Measurements from ENCODE around the gene ABCF1. TPM values are rescaled to one million over a fixed set of nuclear protein-coding genes. Genes with fewer than 3 reads are reported as not detected.

The ABCF1 gene
- total RNA-seq, 1 experiment from 2014 or later: 73.7 TPM

DNA sequence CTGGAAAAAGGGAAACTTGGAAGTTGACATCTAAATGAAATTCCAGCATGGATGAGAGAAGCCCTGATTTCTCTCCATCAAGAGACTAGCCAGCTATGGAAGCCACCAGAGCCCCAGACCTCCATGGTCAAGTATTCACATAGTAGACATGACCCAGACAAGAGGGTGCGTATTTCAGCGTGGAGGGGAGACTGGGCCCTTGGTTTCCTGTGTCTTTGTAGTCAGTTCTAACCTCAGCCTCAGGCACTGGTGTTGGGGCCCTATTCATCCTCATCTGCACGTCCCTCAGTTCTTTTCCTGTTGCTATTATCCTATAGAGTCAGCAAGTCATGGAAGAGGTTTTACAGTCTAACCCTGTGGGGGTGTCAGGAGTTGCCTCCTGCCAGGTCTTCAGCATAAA lies 27.4 kb upstream of the ABCF1 start:
- Histone ChIP-seq H4K20me1 (ENCODE audit: insufficient read depth) (no peaks in the 10 kb centered on the region), H3K27me3 (ENCODE audit: insufficient read depth, low read depth) (no peaks in the 10 kb centered on the region)
- CTCF ChIA-PET: interaction anchor here (1.5 kb wide), 1 partner anchor 62 kb away, joined by 13 read pairs; no protein-coding TSS in a partner anchor

DNA sequence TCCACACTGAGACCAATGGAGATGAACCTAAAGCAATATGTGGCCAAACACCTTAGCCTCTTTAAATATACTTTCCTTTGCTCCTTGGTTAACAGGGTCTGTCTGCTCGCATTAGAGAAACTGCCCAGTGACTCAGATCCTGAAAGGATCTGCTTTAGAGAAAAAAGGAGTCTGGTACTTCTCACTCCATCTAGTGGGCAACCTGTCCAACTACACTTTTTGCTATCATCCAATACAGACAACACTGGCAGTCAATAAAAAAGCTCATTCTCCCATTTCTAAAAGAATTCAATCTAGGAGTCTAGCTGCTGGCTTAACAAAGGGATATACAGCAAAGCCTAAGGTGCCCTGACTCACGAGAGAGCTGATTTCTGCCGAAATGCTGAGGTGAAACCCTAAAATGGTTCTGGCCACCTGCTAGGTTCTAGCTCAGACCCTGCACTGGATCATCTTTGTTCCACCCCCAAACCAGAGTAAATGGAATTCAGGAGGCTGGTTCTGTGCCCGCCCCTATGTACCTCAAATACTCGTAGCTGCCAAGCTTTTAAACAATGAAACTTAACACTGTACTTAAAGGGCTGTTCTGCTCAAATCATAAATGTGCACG lies 26.5 kb upstream of the ABCF1 start:
- intact Hi-C loops (cut with micrococcal nuclease; ENCODE audit: unreplicated experiment): loop anchor here (1.0 to 5.0 kb wide), 4 partner anchors 61 to 543 kb away; no protein-coding TSS in a partner anchor
- no peak overlapping the region for H3K4me3 ChIP-seq
- TF ChIP-seq EZH2 (IDR thresholded peaks at IDR 0.05; ENCODE audit: low read depth): no peak
- TF ChIP-seq, protein P1, sequence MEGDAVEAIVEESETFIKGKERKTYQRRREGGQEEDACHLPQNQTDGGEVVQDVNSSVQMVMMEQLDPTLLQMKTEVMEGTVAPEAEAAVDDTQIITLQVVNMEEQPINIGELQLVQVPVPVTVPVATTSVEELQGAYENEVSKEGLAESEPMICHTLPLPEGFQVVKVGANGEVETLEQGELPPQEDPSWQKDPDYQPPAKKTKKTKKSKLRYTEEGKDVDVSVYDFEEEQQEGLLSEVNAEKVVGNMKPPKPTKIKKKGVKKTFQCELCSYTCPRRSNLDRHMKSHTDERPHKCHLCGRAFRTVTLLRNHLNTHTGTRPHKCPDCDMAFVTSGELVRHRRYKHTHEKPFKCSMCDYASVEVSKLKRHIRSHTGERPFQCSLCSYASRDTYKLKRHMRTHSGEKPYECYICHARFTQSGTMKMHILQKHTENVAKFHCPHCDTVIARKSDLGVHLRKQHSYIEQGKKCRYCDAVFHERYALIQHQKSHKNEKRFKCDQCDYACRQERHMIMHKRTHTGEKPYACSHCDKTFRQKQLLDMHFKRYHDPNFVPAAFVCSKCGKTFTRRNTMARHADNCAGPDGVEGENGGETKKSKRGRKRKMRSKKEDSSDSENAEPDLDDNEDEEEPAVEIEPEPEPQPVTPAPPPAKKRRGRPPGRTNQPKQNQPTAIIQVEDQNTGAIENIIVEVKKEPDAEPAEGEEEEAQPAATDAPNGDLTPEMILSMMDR (conservative IDR thresholded peaks at IDR 0.05): peak; percentile 88
- no peak overlapping the region for H3K4me2 ChIP-seq
- no peaks in the 10 kb centered on the region for H3K9me3 ChIP-seq (ENCODE audit: insufficient read depth, low read depth)
- peaks cover 9% of the 10 kb centered on the region for H3F3A ChIP-seq (ENCODE audit: insufficient read depth, low read depth)
- H4K20me1 ChIP-seq (ENCODE audit: insufficient read depth): no peaks in the 10 kb centered on the region
- no peak overlapping the region for H2AFZ ChIP-seq
- H3K9me2 ChIP-seq (ENCODE audit: insufficient read depth): no peaks in the 10 kb centered on the region
- POLR2A ChIA-PET (ENCODE audit: unreplicated experiment): interaction anchor here (0.7 kb wide), 1 partner anchor 50 kb away, joined by 6 read pairs; no protein-coding TSS in a partner anchor
- DNase-seq: peak in 1 of 2 experiments; percentile 54
- BruUV-seq (replicated peaks): no TSS peak
- CTCF ChIA-PET: interaction anchor here (0.5 to 1.5 kb wide), 11 partner anchors 12 to 828 kb away, joined by 3 to 13 read pairs (median 4); partner anchors contain the start of gene MDC1
- H3K4me1 ChIP-seq (replicated peaks; ENCODE audit: insufficient read depth): peaks cover 6% of the 10 kb centered on the region; the same call in 1 of the 2 replicates
- H3K79me2 ChIP-seq (ENCODE audit: low read depth): no peaks in the 10 kb centered on the region
- no peaks in the 10 kb centered on the region for H3K27me3 ChIP-seq (ENCODE audit: insufficient read depth, low read depth)
- 0 out of 2 replicates have a peak, but pooled peaks cover 6% of the 10 kb centered on the region for H3K36me3 ChIP-seq (ENCODE audit: low read depth)
- H3K27ac ChIP-seq: no peak overlapping the region

More for the DNA sequence above, 27.4 kb upstream of the ABCF1 start:
- no TSS peak for BruUV-seq (replicated peaks)
- peaks cover 6% of the 10 kb centered on the region; the same call in 1 of the 2 replicates for H3K4me1 ChIP-seq (replicated peaks; ENCODE audit: insufficient read depth)
- no peaks in the 10 kb centered on the region for H3K9me2 ChIP-seq (ENCODE audit: insufficient read depth)
- POLR2A ChIA-PET (ENCODE audit: unreplicated experiment): no interaction called here
- 0 out of 2 replicates have a peak, but pooled peaks cover 6% of the 10 kb centered on the region for H3K36me3 ChIP-seq (ENCODE audit: low read depth)
- no peak overlapping the region for H3K27ac ChIP-seq
- no peak overlapping the region for H2AFZ ChIP-seq
- H3K9me3 ChIP-seq (ENCODE audit: insufficient read depth, low read depth): no peaks in the 10 kb centered on the region
- H3K4me2 ChIP-seq: no peak overlapping the region
- TF ChIP-seq, protein P1 (conservative IDR thresholded peaks at IDR 0.05): no peak
- H3K79me2 ChIP-seq (ENCODE audit: low read depth): no peaks in the 10 kb centered on the region
- H3F3A ChIP-seq (ENCODE audit: insufficient read depth, low read depth): peaks cover 9% of the 10 kb centered on the region
- DNase-seq: no peak
- H3K4me3 ChIP-seq: no peak overlapping the region
- intact Hi-C loops (cut with micrococcal nuclease; ENCODE audit: unreplicated experiment): loop anchor here (1.0 to 5.0 kb wide), 4 partner anchors 61 to 543 kb away; no protein-coding TSS in a partner anchor

DNA sequence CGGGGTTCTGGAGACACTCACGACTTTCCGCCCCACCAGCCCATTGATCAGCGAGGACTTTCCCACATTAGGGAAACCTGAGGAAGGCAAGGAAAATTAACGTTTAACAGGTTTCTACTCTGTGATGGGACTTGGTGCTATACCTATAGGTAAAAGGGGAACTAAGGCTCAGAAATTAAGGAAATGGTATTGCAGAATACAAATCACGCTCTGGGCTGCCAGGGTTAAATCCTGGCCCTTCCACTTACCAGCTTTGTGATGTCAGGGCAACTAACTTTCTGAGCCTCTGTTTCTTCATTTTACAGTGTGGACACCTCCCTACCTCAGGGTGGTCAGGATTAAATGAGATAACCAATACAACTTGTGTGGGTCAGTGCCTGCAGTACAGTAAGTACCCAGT lies 23.8 kb upstream of the ABCF1 start:
- Histone ChIP-seq H3K79me2 (ENCODE audit: low read depth) (no peaks in the 10 kb centered on the region), H3K36me3 (ENCODE audit: low read depth) (peaks cover 10% of the 10 kb centered on the region), H3K27ac (no peak overlapping the region), H2AFZ (no peak overlapping the region), H3K4me2 (no peak overlapping the region), H3F3A (ENCODE audit: insufficient read depth, low read depth) (peaks cover 9% of the 10 kb centered on the region; the same call in 1 of the 2 replicates), H3K27me3 (ENCODE audit: insufficient read depth, low read depth) (no peaks in the 10 kb centered on the region), H4K20me1 (ENCODE audit: insufficient read depth) (no peaks in the 10 kb centered on the region), H3K9me3 (ENCODE audit: insufficient read depth, low read depth) (no peaks in the 10 kb centered on the region), H3K9me2 (ENCODE audit: insufficient read depth) (no peaks in the 10 kb centered on the region), H3K4me3 (no peak overlapping the region), H3K4me1 (replicated peaks; ENCODE audit: insufficient read depth) (no peaks in the 10 kb centered on the region)
- TF ChIP-seq, protein P1 (conservative IDR thresholded peaks at IDR 0.05): no peak
- no peak for TF ChIP-seq EZH2 (IDR thresholded peaks at IDR 0.05; ENCODE audit: low read depth)
- DNase-seq: no peak
- intact Hi-C loops (cut with micrococcal nuclease; ENCODE audit: unreplicated experiment): no loop called here
- ChIA-PET POLR2A (ENCODE audit: unreplicated experiment) (no interaction called here), CTCF (interaction anchor here (0.6 kb wide), 1 partner anchor 540 kb away, joined by 15 read pairs; no protein-coding TSS in a partner anchor)
- no TSS peak for BruUV-seq (replicated peaks)

All from PC-9 (cell line).